Transverse colon (tissue), 4 donors: ENCODE data around the gene DCUN1D3. TPM values are rescaled to one million over a fixed set of nuclear protein-coding genes. Genes with fewer than 3 reads are reported as not detected.

Experiments
- DNase-seq: peaks from one replicate; pipeline ENCODE4 v3.0.0-alpha.2; 2019
- H3K27ac ChIP-seq, 4 donors: fragments of 200-600 bp; sonication (generic); 2 replicates each; pipeline ENCODE4 v1.5.1; 2016 to 2018; ENCODE audit warnings: inconsistent platforms in 4 of 4
- H3K27me3 ChIP-seq: fragments of 200-600 bp; sonication (generic); 2 replicates; pipeline ENCODE4 v1.5.1; 2017; ENCODE audit warnings: inconsistent platforms
- H3K36me3 ChIP-seq, 4 donors: fragments of 200-600 bp; sonication (generic); 2 replicates each; pipeline ENCODE4 v1.5.1; 2017 to 2019; ENCODE audit warnings: inconsistent platforms in 4 of 4
- H3K4me1 ChIP-seq, 4 donors: fragments of 200-600 bp; sonication (generic); 2 replicates each; pipeline ENCODE4 v1.5.1; 2017 to 2020; ENCODE audit warnings: inconsistent platforms in 4 of 4
- H3K4me3 ChIP-seq, 4 donors: fragments of 200-600 bp; sonication (generic); 1 replicate in 1 of 4; 2 replicates in 3 of 4; pipeline versions ENCODE4 v1.5.1 to v1.6.1; 2017 to 2019; ENCODE audit warnings: inconsistent platforms in 4 of 4
- H3K9me3 ChIP-seq, 2 donors: fragments of 200-600 bp; sonication (generic); 2 replicates each; pipeline ENCODE4 v1.5.1; 2017 to 2019; ENCODE audit warnings: inconsistent platforms in 2 of 2
- CTCF ChIP-seq, 5 experiments: fragments of 200-600 bp in 3 of 5; fragments of 450-650 bp in 2 of 5; sonication (generic) in 3 of 5; IDR thresholded peaks; 1 replicate in 2 of 5; 2 replicates in 3 of 5; pipeline ENCODE4 v1.5.1; 2016 to 2017; ENCODE audit warnings: antibody characterized with exemption in 5 of 5, inconsistent platforms in 3 of 5, mild to moderate bottlenecking in 2 of 5, moderate library complexity in 1 of 5
- EP300 ChIP-seq: sonication (generic); formaldehyde crosslinking; IDR thresholded peaks from one replicate; pipeline ENCODE4 v1.6.1; 2017; ENCODE audit warnings: antibody characterized with exemption, low read depth
- POLR2A ChIP-seq: fragments of 450-650 bp; IDR thresholded peaks from one replicate; pipeline ENCODE4 v1.6.1; 2016; ENCODE audit warnings: antibody characterized with exemption, mild to moderate bottlenecking, moderate library complexity
- POLR2AphosphoS5 ChIP-seq, 3 donors: sonication (generic); formaldehyde crosslinking; IDR thresholded peaks; one replicate each; pipeline ENCODE4 v1.6.1; 2016; ENCODE audit warnings: antibody characterized with exemption in 3 of 3
- WGBS, 2 donors: methylation state at CpG; one replicate each; pipeline ENCODE4 v1.1.5; 2018; ENCODE audit warnings: low coverage in 1 of 2; 5-methylcytosine and 5-hydroxymethylcytosine counted together
- in situ Hi-C, 4 donors: fragments of 200-750 bp; cut with MboI; loops; one replicate each; pipeline versions ENCODE4 v1.15.0 to v1.15.1; 2017; ENCODE audit warnings: low sequenced_read_pairs in 3 of 4, low pct_ligation_motif_present in 1 of 4, low pct_unique_long_range_greater_than_20kb in 1 of 4
- intact Hi-C: fragments of 100-400 bp; cut with DNase I; formaldehyde crosslinking; loops from one replicate; pipeline ENCODE4 v1.15.1; 2023; ENCODE audit warnings: low total_unique reads
- total RNA-seq, 4 donors: library from RNA; depleted of rRNA; stranded (reverse); fragments of >200 nt; gene quantifications; one replicate each; pipeline ENCODE4 v1.1.0, GENCODE V29; 2016

DCUN1D3 gene
- total RNA-seq, 4 donors from 2014 or later, result 5.6 to 47.6 (median 10.5) TPM

GRCh38 chr16:20874088-20874581 lies 26.0 kb downstream of the DCUN1D3 start:
- Histone ChIP-seq H3K4me3 (no peak overlapping the region), H3K27me3 (no peaks in the 10 kb centered on the region), H3K27ac (peak overlapping the region in 1 of 4 donors; percentile 19), H3K4me1 (peaks cover 20 to 61% (median 35%) of the 10 kb centered on the region in 4 donors), H3K9me3 (no peaks in the 10 kb centered on the region), H3K36me3 (no peaks in the 10 kb centered on the region)
- 68 to 92% methylated on average over 4 of the region's 4 CpGs for WGBS, 2 donors
- TF ChIP-seq EP300 (no peak), CTCF (IDR thresholded peaks at IDR 0.05) (no peak), POLR2A (no peak), POLR2AphosphoS5 (IDR thresholded peaks at IDR 0.05) (no peak)
- intact Hi-C loops, result no loop called here
- no peak for DNase-seq
- in situ Hi-C loops, result no loop called here

GRCh38 chr16:20873331-20873730 lies 26.8 kb downstream of the DCUN1D3 start:
- 86% methylated on average over 3 of the region's 3 CpGs; no CpG with 5 or more reads in 1 of the 2 donors for WGBS, 2 donors
- Histone ChIP-seq H3K9me3 (no peaks in the 10 kb centered on the region), H3K27me3 (no peaks in the 10 kb centered on the region), H3K4me3 (no peak overlapping the region), H3K4me1 (peaks cover 21 to 61% (median 37%) of the 10 kb centered on the region in 4 donors), H3K36me3 (no peaks in the 10 kb centered on the region), H3K27ac (peak overlapping the region in 1 of 4 donors; percentile 17)
- TF ChIP-seq CTCF (IDR thresholded peaks at IDR 0.05) (no peak), EP300 (no peak), POLR2A (no peak), POLR2AphosphoS5 (IDR thresholded peaks at IDR 0.05) (no peak)
- in situ Hi-C loops (no loop called here), intact Hi-C loops (no loop called here)
- DNase-seq, result no peak

- Histone ChIP-seq H3K4me1 (peaks cover 20 to 60% (median 41%) of the 10 kb centered on the region in 4 donors), H3K27ac (peak overlapping the region in 1 of 4 donors; percentile 83), H3K9me3 (no peaks in the 10 kb centered on the region), H3K27me3 (no peaks in the 10 kb centered on the region), H3K36me3 (no peaks in the 10 kb centered on the region), H3K4me3 (no peak overlapping the region)
- 78 to 85% methylated on average over 7 to 9 of the region's 9 CpGs for WGBS, 2 donors
- no peak for DNase-seq
- intact Hi-C loops, result no loop called here
- TF ChIP-seq POLR2A (no peak), CTCF (IDR thresholded peaks at IDR 0.05) (no peak), EP300 (no peak), POLR2AphosphoS5 (IDR thresholded peaks at IDR 0.05) (no peak)
- in situ Hi-C loops, result no loop called here
Measured at GRCh38 chr16:20871941-20872815, 28.0 kb downstream of the DCUN1D3 start.

- 58 to 89% methylated on average over 1 to 2 of the region's 2 CpGs for WGBS, 2 donors
- in situ Hi-C loops, result no loop called here
- Histone ChIP-seq H3K27ac (peak overlapping the region; percentile 60 to 83 (median 74)), H3K36me3 (no peaks in the 10 kb centered on the region), H3K4me3 (no peak overlapping the region), H3K4me1 (peaks cover 29 to 67% (median 50%) of the 10 kb centered on the region in 4 donors), H3K27me3 (no peaks in the 10 kb centered on the region), H3K9me3 (no peaks in the 10 kb centered on the region)
- TF ChIP-seq CTCF (IDR thresholded peaks at IDR 0.05), result no peak
- no peak for TF ChIP-seq POLR2A
- no peak for TF ChIP-seq EP300
- no peak for TF ChIP-seq POLR2AphosphoS5 (IDR thresholded peaks at IDR 0.05)
- intact Hi-C loops, result no loop called here
- DNase-seq, result no peak
Measured at GRCh38 chr16:20871258-20871657, 28.9 kb downstream of the DCUN1D3 start.
